Ovary (tissue), 9 donors: Measurements from ENCODE around the gene NEMP1. TPM values are rescaled to one million over a fixed set of nuclear protein-coding genes. Genes with fewer than 3 reads are reported as not detected.

ENCODE experiments used
- DNase-seq, 5 donors: peaks; one replicate each; pipeline ENCODE4 v3.0.0-alpha.2; 2019 to 2020
- H3K27ac ChIP-seq, 2 donors: fragments of 200-600 bp; one replicate each; pipeline versions ENCODE4 v1.5.1 to v1.8.0; 2019 to 2022
- H3K27me3 ChIP-seq: fragments of 200-600 bp; one replicate; pipeline ENCODE4 v1.8.0; 2022
- H3K36me3 ChIP-seq: fragments of 200-600 bp; sonication (generic); one replicate; pipeline ENCODE4 v1.5.1; 2019
- H3K4me1 ChIP-seq: one replicate; pipeline ENCODE4 v1.8.1; 2013; ENCODE audit warnings: mild to moderate bottlenecking, moderate library complexity; ENCODE audit not compliant: insufficient read depth
- H3K4me3 ChIP-seq: fragments of 200-600 bp; sonication (generic); one replicate; pipeline ENCODE4 v1.5.1; 2017
- H3K9me3 ChIP-seq, 2 donors: fragments of 200-600 bp in 1 of 2; sonication (generic) in 1 of 2; one replicate each; pipeline versions ENCODE4 v1.5.1 to v1.8.1; 2013 to 2019; ENCODE audit warnings: mild to moderate bottlenecking in 1 of 2, moderate library complexity in 1 of 2
- CTCF ChIP-seq, 3 donors: fragments of 450-650 bp in 2 of 3; fragments of 200-600 bp in 1 of 3; IDR thresholded peaks; one replicate each; pipeline versions ENCODE4 v1.5.1 to v1.8.0; 2016 to 2022; ENCODE audit warnings: antibody characterized with exemption in 3 of 3, mild to moderate bottlenecking in 1 of 3
- EP300 ChIP-seq: sonication (generic); formaldehyde crosslinking; IDR thresholded peaks from one replicate; pipeline ENCODE4 v1.6.1; 2017; ENCODE audit warnings: antibody characterized with exemption
- POLR2A ChIP-seq: fragments of 450-650 bp; IDR thresholded peaks from one replicate; pipeline ENCODE4 v1.6.1; 2017; ENCODE audit warnings: antibody characterized with exemption, mild to moderate bottlenecking, moderate library complexity
- WGBS, 3 donors: extraction: QIAGEN DNeasy Blood & Tissue Kit in 1 of 3; methylation state at CpG; one replicate each; pipeline versions ENCODE4 v1.1.5 to v1.1.7; 2013 to 2017; 5-methylcytosine and 5-hydroxymethylcytosine counted together
- intact Hi-C, 4 donors: fragments of 100-400 bp; cut with DNase I; formaldehyde crosslinking; loops; one replicate each; pipeline versions ENCODE4 v1.11.0 to v1.15.1; 2022 to 2023
- polyA plus RNA-seq, 2 donors: library from polyadenylated mRNA; stranded (reverse); fragments of 200-250 nt in 1 of 2; fragments of 350-450 nt in 1 of 2; fragmentation: Illumina TruSeq in 1 of 2; extraction: RNeasy Lipid Tissue Mini Kit (QIAGEN cat#74804) in 1 of 2; gene quantifications; one replicate each; pipeline ENCODE4 v1.2.3, GENCODE V29; 2013 to 2014
- total RNA-seq, 7 donors: library from RNA; depleted of rRNA in 2 of 7; stranded (reverse); fragments of >200 nt in 2 of 7; fragmentation: NEBNext Ultra II Directional in 3 of 7; extraction: Animal tissue kit (Norgen Biotek cat#: 25700) in 3 of 7; gene quantifications; one replicate each; pipeline versions ENCODE4 v1.1.0 to v1.2.4, GENCODE V29; 2016 to 2023
- donor health status: DM: no; HTN: no; CAD: no; lungs with moderate emphysema.
- donor health status: DM: no; HTN: no; CAD: no.
- donor health status: Bipolar disorder and iron deficiency.
- donor health status: DM: yes; HTN: yes; CAD: no.
- donor health status: DM: no; HTN: no; CAD: no.
- donor health status: DM: yes; HTN: yes; CAD: no.

The NEMP1 gene
- total and polyA plus RNA-seq, 9 donors = 5.8 to 14.9 (median 10.8) TPM

GRCh38 chr12:57051011-57051410 is 27.6 kb downstream of the NEMP1 start:
- intact Hi-C loops = no loop called here

GRCh38 chr12:57049890-57050289 is 28.7 kb downstream of the NEMP1 start, which contains the start of gene MYO1A:
Gene MYO1A, minus strand, starts transcription at chr12:57050129. Its CDS starts 1,806 bp downstream, at chr12:57048323.
- Histone ChIP-seq H3K4me1 (no peaks in the 10 kb centered on the region), H3K27me3 (no peaks in the 10 kb centered on the region), H3K4me3 (no peak within 1 kb of the TSS), H3K9me3 (no peaks in the 10 kb centered on the region), H3K36me3 (no peaks in the 10 kb centered on the region), H3K27ac (no peak within 1 kb of the TSS)
- 25 to 45% (median 27%) methylated on average over 2 of the region's 2 CpGs for WGBS, 3 donors
- no peak for TF ChIP-seq CTCF (IDR thresholded peaks at IDR 0.05)
- TF ChIP-seq POLR2A = no peak
- TF ChIP-seq EP300 = no peak
- intact Hi-C loops = no loop called here
- DNase-seq = no peak

More at GRCh38 chr12:57051011-57051410, 27.6 kb downstream of the NEMP1 start:
- no peaks in the 10 kb centered on the region for H3K36me3 ChIP-seq
- WGBS, 3 donors = 84 to 89% (median 88%) methylated on average over 1 of the region's 1 CpG
- no peak overlapping the region for H3K4me3 ChIP-seq
- no peaks in the 10 kb centered on the region for H3K9me3 ChIP-seq
- DNase-seq = no peak
- no peaks in the 10 kb centered on the region for H3K4me1 ChIP-seq
- no peak overlapping the region for H3K27ac ChIP-seq
- no peak for TF ChIP-seq CTCF (IDR thresholded peaks at IDR 0.05)
- TF ChIP-seq POLR2A = no peak
- no peak for TF ChIP-seq EP300
- H3K27me3 ChIP-seq = no peaks in the 10 kb centered on the region

- 73 to 80% (median 77%) methylated on average over 4 of the region's 4 CpGs for WGBS, 3 donors
- Histone ChIP-seq H3K27me3 (no peaks in the 10 kb centered on the region), H3K9me3 (no peaks in the 10 kb centered on the region), H3K36me3 (no peaks in the 10 kb centered on the region), H3K4me3 (no peak overlapping the region), H3K27ac (no peak overlapping the region), H3K4me1 (no peaks in the 10 kb centered on the region)
- intact Hi-C loops = no loop called here
- TF ChIP-seq EP300 = no peak
- no peak for TF ChIP-seq POLR2A
- no peak for TF ChIP-seq CTCF (IDR thresholded peaks at IDR 0.05)
- no peak for DNase-seq
Observed at GRCh38 chr12:57049119-57049446, 29.5 kb downstream of the NEMP1 start.

GRCh38 chr12:57048423-57049118 is 30.0 kb downstream of the NEMP1 start:
- H3K4me1 ChIP-seq = no peaks in the 10 kb centered on the region
- H3K27me3 ChIP-seq = no peaks in the 10 kb centered on the region
- intact Hi-C loops = no loop called here
- WGBS, 3 donors = 78 to 85% (median 79%) methylated on average over 1 of the region's 1 CpG
- no peaks in the 10 kb centered on the region for H3K36me3 ChIP-seq
- no peak for DNase-seq
- no peaks in the 10 kb centered on the region for H3K9me3 ChIP-seq
- no peak for TF ChIP-seq EP300
- TF ChIP-seq POLR2A = no peak
- TF ChIP-seq CTCF (IDR thresholded peaks at IDR 0.05) = no peak
- H3K4me3 ChIP-seq = no peak overlapping the region
- no peak overlapping the region for H3K27ac ChIP-seq
